Cortex of kidney (tissue), 1 donor: Measurements from ENCODE around the gene POLQ.
"Not testable (repeated sequence)": the region's sequence is repeated elsewhere in the genome, so short reads cannot be mapped to it uniquely, and the experiment has no call there.

Experiments
- DNase-seq: peaks from one replicate; lab custom pipeline; 2025; lab: John Stamatoyannopoulos, UW

Gene POLQ

GRCh38 chr3:121508389-121508788, 37.4 kb downstream of the POLQ start:
- DNase-seq = no peak

GRCh38 chr3:121505256-121505655, 40.5 kb downstream of the POLQ start:
- no peak for DNase-seq

GRCh38 chr3:121504618-121505017, 41.2 kb downstream of the POLQ start:
- no peak for DNase-seq

GRCh38 chr3:121496786-121497185, 49.0 kb downstream of the POLQ start:
- DNase-seq = no peak

GRCh38 chr3:121493431-121493830, 52.4 kb downstream of the POLQ start:
- no peak for DNase-seq

GRCh38 chr3:121491683-121492320, 54.0 kb downstream of the POLQ start:
- DNase-seq = no peak

GRCh38 chr3:121490161-121490560, 55.6 kb downstream of the POLQ start:
- no peak for DNase-seq

- no peak for DNase-seq
Observed at GRCh38 chr3:121488628-121489027, 57.2 kb downstream of the POLQ start.

- no peak for DNase-seq
Observed at GRCh38 chr3:121483290-121483689, 62.5 kb downstream of the POLQ start.

- no peak for DNase-seq
Observed at GRCh38 chr3:121482660-121483059, 63.1 kb downstream of the POLQ start.

- DNase-seq = no peak
Observed at GRCh38 chr3:121481106-121481880, 64.5 kb downstream of the POLQ start.

- no peak for DNase-seq
Observed at GRCh38 chr3:121477589-121477988, 68.2 kb downstream of the POLQ start.

- DNase-seq = no peak
Observed at GRCh38 chr3:121473001-121473400, 72.8 kb downstream of the POLQ start.

- DNase-seq = no peak
Observed at GRCh38 chr3:121467085-121467484, 78.7 kb downstream of the POLQ start.

GRCh38 chr3:121463745-121464144, 82.0 kb downstream of the POLQ start:
- no peak for DNase-seq

GRCh38 chr3:121462565-121462964, 83.2 kb downstream of the POLQ start:
- no peak for DNase-seq

- DNase-seq = not testable (repeated sequence)
Observed at GRCh38 chr3:121451752-121452151, 94.0 kb downstream of the POLQ start.

GRCh38 chr3:121443456-121443855, 102.3 kb downstream of the POLQ start:
- no peak for DNase-seq

GRCh38 chr3:121436641-121437040, 109.1 kb downstream of the POLQ start:
- DNase-seq = no peak

- DNase-seq = no peak
Observed at GRCh38 chr3:121436074-121436473, 109.7 kb downstream of the POLQ start.

- no peak for DNase-seq
Observed at GRCh38 chr3:121431726-121432517, 113.9 kb downstream of the POLQ start.

GRCh38 chr3:121430664-121431215, 115.0 kb downstream of the POLQ start:
- DNase-seq = no peak

- DNase-seq = no peak
Observed at GRCh38 chr3:121424549-121424948, 121.2 kb downstream of the POLQ start.
